H1 (cell line): ENCODE results near the gene KIAA1671. TPM values are rescaled to one million over a fixed set of nuclear protein-coding genes. Genes with fewer than 3 reads are reported as not detected.

Source experiments
- CTCF ChIA-PET: fragments of 300-600 bp; sonication (Branson Sonifier 250); formaldehyde crosslinking; loops from one replicate; lab custom pipeline; 2021; ENCODE audit not compliant: partially characterized antibody; lab: Charles Lee
- POLR2A ChIA-PET: fragments of 300-600 bp; sonication (Branson Sonifier 250); formaldehyde crosslinking; loops from one replicate; lab custom pipeline; 2021; ENCODE audit warnings: inconsistent platforms; ENCODE audit not compliant: partially characterized antibody; lab: Charles Lee
- DNase-seq, 2 experiments: peaks; one replicate each; pipeline versions ENCODE4 v3.0.0 to v3.0.0-alpha.2; 2010 to 2022; ENCODE audit warnings: low spot score in 2 of 2, low read depth in 1 of 2, mixed read lengths in 1 of 2
- FAIRE-seq: peaks from 2 replicates; lab custom pipeline; 2011; peaks lifted over from hg19 to GRCh38; lab: Jason Lieb, UNC
- H2AFZ ChIP-seq: 2 replicates; pipeline ENCODE4 v1.8.1; 2012; ENCODE audit warnings: low read length, inconsistent platforms
- H2AK5ac ChIP-seq: 2 replicates; pipeline ENCODE4 v1.6.1; 2013; ENCODE audit warnings: low read depth, low read length
- H2BK120ac ChIP-seq: replicated peaks from 2 replicates; pipeline ENCODE3; 2013; ENCODE audit warnings: low read depth, low read length, inconsistent platforms
- H2BK12ac ChIP-seq: 2 replicates; pipeline ENCODE4 v1.6.1; 2013; ENCODE audit warnings: low read depth, low read length
- H2BK15ac ChIP-seq: 2 replicates; pipeline ENCODE4 v1.6.1; 2013; ENCODE audit warnings: low read length
- H2BK20ac ChIP-seq: 2 replicates; pipeline ENCODE4 v1.6.1; 2013; ENCODE audit warnings: low read length
- H2BK5ac ChIP-seq: 2 replicates; pipeline ENCODE4 v1.6.1; 2013; ENCODE audit warnings: low read depth, low read length
- H3K14ac ChIP-seq: 2 replicates; pipeline ENCODE4 v1.6.1; 2013; ENCODE audit warnings: inconsistent platforms; ENCODE audit not compliant: insufficient read length
- H3K18ac ChIP-seq: 2 replicates; pipeline ENCODE4 v1.6.1; 2013; ENCODE audit warnings: low read length; ENCODE audit errors: extremely low read depth
- H3K23ac ChIP-seq: 2 replicates; pipeline ENCODE4 v1.6.1; 2013; ENCODE audit warnings: inconsistent platforms; ENCODE audit not compliant: insufficient read length
- H3K23me2 ChIP-seq: 2 replicates; pipeline ENCODE4 v1.6.1; 2013; ENCODE audit warnings: low read depth, low read length
- H3K27ac ChIP-seq: 2 replicates; pipeline ENCODE4 v1.6.1; 2011; ENCODE audit warnings: low read depth, low read length, inconsistent platforms
- H3K27me3 ChIP-seq, 4 experiments: replicated peaks in 1 of 4; 1 replicate in 1 of 4; 2 replicates in 3 of 4; pipeline versions ENCODE4 v1.6.1 to v1.8.1; 2011 to 2013; ENCODE audit warnings: low read length in 3 of 4, mild to moderate bottlenecking in 3 of 4, inconsistent platforms in 2 of 4, mixed read lengths in 2 of 4, moderate library complexity in 1 of 4; ENCODE audit not compliant: control insufficient read depth in 3 of 4, insufficient read depth in 3 of 4; ENCODE audit errors: extremely low read depth in 1 of 4
- H3K36me3 ChIP-seq, 4 experiments: 2 replicates each; pipeline versions ENCODE4 v1.6.1 to v1.8.1; 2011 to 2013; ENCODE audit warnings: mild to moderate bottlenecking in 4 of 4, low read length in 3 of 4, moderate library complexity in 2 of 4, control low read depth in 1 of 4, inconsistent platforms in 1 of 4; ENCODE audit not compliant: insufficient read depth in 4 of 4, control insufficient read depth in 2 of 4
- H3K4ac ChIP-seq: replicated peaks from 2 replicates; pipeline ENCODE3; 2013; ENCODE audit warnings: low read length, low read depth, mixed read lengths, inconsistent platforms; ENCODE audit not compliant: insufficient read length
- H3K4me1 ChIP-seq, 4 experiments: replicated peaks in 1 of 4; 1 replicate in 1 of 4; 2 replicates in 3 of 4; pipeline versions ENCODE4 v1.6.1 to v1.8.1; 2011 to 2013; ENCODE audit warnings: low read length in 3 of 4, inconsistent platforms in 2 of 4, mixed read lengths in 1 of 4; ENCODE audit not compliant: insufficient read depth in 4 of 4, control insufficient read depth in 3 of 4
- H3K4me2 ChIP-seq, 2 experiments: 2 replicates each; pipeline versions ENCODE4 v1.6.1 to v1.8.1; 2011 to 2013; ENCODE audit warnings: low read depth in 2 of 2, low read length in 2 of 2, control low read depth in 1 of 2, inconsistent platforms in 1 of 2, mild to moderate bottlenecking in 1 of 2; ENCODE audit not compliant: insufficient read depth in 1 of 2
- H3K4me3 ChIP-seq, 4 experiments: fragments of 200-600, 300-600 bp in 1 of 4; sonication (generic), shearing (Covaris generic), sonication (Bioruptor Twin) in 1 of 4; 2 replicates each; pipeline versions ENCODE4 v1.5.1 to v1.8.1; 2011 to 2016; ENCODE audit warnings: low read length in 4 of 4, low read depth in 3 of 4, control low read depth in 2 of 4, inconsistent platforms in 2 of 4, mild to moderate bottlenecking in 2 of 4, mixed read lengths in 1 of 4, moderate library complexity in 1 of 4; ENCODE audit not compliant: insufficient read depth in 2 of 4; ENCODE audit errors: extremely low read depth in 1 of 4
- H3K56ac ChIP-seq: replicated peaks from 2 replicates; pipeline ENCODE3; 2013; ENCODE audit warnings: low read depth, mild to moderate bottlenecking, mixed read lengths, low read length, inconsistent platforms; ENCODE audit not compliant: insufficient read length
- H3K79me1 ChIP-seq: 2 replicates; pipeline ENCODE4 v1.6.1; 2013; ENCODE audit warnings: low read depth, low read length, control low read depth
- H3K79me2 ChIP-seq, 2 experiments: 2 replicates each; pipeline versions ENCODE4 v1.6.1 to v1.8.1; 2012 to 2013; ENCODE audit warnings: low read length in 2 of 2, mild to moderate bottlenecking in 2 of 2, inconsistent platforms in 1 of 2; ENCODE audit not compliant: insufficient read depth in 2 of 2, control insufficient read depth in 1 of 2
- H3K9ac ChIP-seq, 4 experiments: replicated peaks in 1 of 4; 1 replicate in 1 of 4; 2 replicates in 3 of 4; pipeline versions ENCODE4 v1.6.1 to v1.8.1; 2011 to 2013; ENCODE audit warnings: low read depth in 3 of 4, low read length in 3 of 4, control low read depth in 2 of 4, mild to moderate bottlenecking in 2 of 4, moderate library complexity in 2 of 4, inconsistent platforms in 1 of 4; ENCODE audit errors: extremely low read depth in 1 of 4
- H3K9me3 ChIP-seq, 2 experiments: 2 replicates each; pipeline versions ENCODE4 v1.6.1 to v1.8.1; 2012 to 2013; ENCODE audit warnings: mild to moderate bottlenecking in 2 of 2, moderate library complexity in 2 of 2, control low read depth in 1 of 2, inconsistent platforms in 1 of 2, low read depth in 1 of 2, low read length in 1 of 2, mixed read lengths in 1 of 2; ENCODE audit not compliant: insufficient read depth in 2 of 2
- H4K20me1 ChIP-seq, 2 experiments: replicated peaks in 1 of 2; 2 replicates each; pipeline versions ENCODE3 to v1.8.1; 2011 to 2013; ENCODE audit warnings: inconsistent platforms in 2 of 2, low read length in 2 of 2, mild to moderate bottlenecking in 1 of 2; ENCODE audit not compliant: insufficient read depth in 2 of 2, control insufficient read depth in 1 of 2
- H4K5ac ChIP-seq: 2 replicates; pipeline ENCODE4 v1.6.1; 2013; ENCODE audit warnings: low read length, low read depth, mixed read lengths, inconsistent platforms; ENCODE audit not compliant: insufficient read length
- H4K8ac ChIP-seq: 2 replicates; pipeline ENCODE4 v1.8.0; 2013; ENCODE audit warnings: mild to moderate bottlenecking, moderate library complexity, low read length, inconsistent platforms; ENCODE audit not compliant: insufficient read depth; ENCODE audit errors: extremely low read depth
- H4K91ac ChIP-seq: replicated peaks from 2 replicates; pipeline ENCODE3; 2013; ENCODE audit warnings: low read length, mixed read lengths, inconsistent platforms; ENCODE audit not compliant: insufficient read length
- ASH2L ChIP-seq: fragments of 200-600, 300-600 bp; sonication (generic); IDR thresholded peaks from one replicate; pipeline ENCODE4 v1.7.1; 2017; ENCODE audit warnings: low read length
- NRF1 ChIP-seq: IDR thresholded peaks from 2 replicates; pipeline ENCODE4 v1.6.1; 2011; ENCODE audit warnings: mild to moderate bottlenecking, low read depth, low read length, improper control_type of control experiment
- YY1 ChIP-seq: IDR thresholded peaks from 2 replicates; pipeline ENCODE4 v1.6.1; 2011; ENCODE audit warnings: low read depth, mild to moderate bottlenecking, low read length
- WGBS, 2 experiments: shearing (Covaris generic) in 1 of 2; methylation state at CpG; one replicate each; pipeline versions ENCODE4 v1.1.6 to v1.1.7; 2013 to 2015; ENCODE audit warnings: low lambda C conversion rate in 2 of 2, mixed read lengths in 2 of 2, inconsistent platforms in 1 of 2, low coverage in 1 of 2, missing lambda C conversion rate in 1 of 2; ENCODE audit not compliant: insufficient replicate concordance in 2 of 2, insufficient coverage in 1 of 2, insufficient read length in 1 of 2; ENCODE audit errors: extremely low coverage in 1 of 2, missing lambda C conversion rate in 1 of 2; 5-methylcytosine and 5-hydroxymethylcytosine counted together
- polyA plus RNA-seq, 7 experiments: library from polyadenylated mRNA; depleted of rRNA in 3 of 7; stranded (reverse) in 5 of 7; unstranded in 2 of 7; fragments of >200 nt in 5 of 7; fragments of 200-250 nt in 2 of 7; gene quantifications; 1 replicate in 5 of 7; 2 replicates in 1 of 7; 4 replicates in 1 of 7; pipeline versions ENCODE4 v1.2.1 to v1.2.3, GENCODE V29; 2011 to 2013; ENCODE audit warnings: missing spikeins in 2 of 7, mixed read lengths in 2 of 7
- total RNA-seq: library from RNA; stranded (reverse); fragmentation: NEBNext Ultra II Directional; extraction: Animal tissue kit (Norgen Biotek cat#: 25700); gene quantifications from 2 replicates; pipeline ENCODE4 v1.2.1, GENCODE V29; 2021
- TF ChIP-seq, protein P1 (sequence below), 3 experiments: IDR thresholded peaks; 1 replicate in 2 of 3; 2 replicates in 1 of 3; pipeline versions ENCODE4 v1.5.1 to v1.6.1; 2011; ENCODE audit warnings: low read length in 3 of 3, mild to moderate bottlenecking in 3 of 3, inconsistent platforms in 2 of 3, low read depth in 1 of 3, moderate library complexity in 1 of 3; ENCODE audit not compliant: insufficient read depth in 1 of 3; ENCODE audit errors: control extremely low read depth in 1 of 3

Gene KIAA1671
- total and polyA plus RNA-seq, 2 of the 8 experiments (the other 6 are each of a cell fraction or from before 2014, with no cell fraction given), result 6.4 to 23.9 TPM

- H2BK12ac ChIP-seq, result no peak overlapping the region
- H3K14ac ChIP-seq, result no peak overlapping the region
- no peak overlapping the region for H2BK120ac ChIP-seq
- H3K4me3 ChIP-seq, result no peak overlapping the region
- peaks cover 4% of the 10 kb centered on the region; the same call in 1 of the 2 replicates for H3K23me2 ChIP-seq
- no peak overlapping the region for H4K91ac ChIP-seq
- H4K20me1 ChIP-seq, result no peaks in the 10 kb centered on the region
- no peak overlapping the region for H3K23ac ChIP-seq
- no peak overlapping the region for H2BK5ac ChIP-seq
- H2BK20ac ChIP-seq, result no peak overlapping the region
- H3K9me3 ChIP-seq, result peaks cover 3 to 5% of the 10 kb centered on the region in 2 experiments; a peak in 1 of 4 replicates
- DNase-seq (no peak), FAIRE-seq (no peak)
- WGBS, 2 experiments, result 91% methylated on average over 3 of the region's 3 CpGs; no CpG with 5 or more reads in 1 of the 2 experiments
- H3K4me1 ChIP-seq, result peaks cover 0 to 2% (median 0%) of the 10 kb centered on the region in 4 experiments; a peak in 1 of 7 replicates
- no peak for TF ChIP-seq NRF1
- TF ChIP-seq YY1, result peak; percentile 72; the same call in 1 of the 2 replicates
- no peak for TF ChIP-seq ASH2L
- TF ChIP-seq, protein P1, sequence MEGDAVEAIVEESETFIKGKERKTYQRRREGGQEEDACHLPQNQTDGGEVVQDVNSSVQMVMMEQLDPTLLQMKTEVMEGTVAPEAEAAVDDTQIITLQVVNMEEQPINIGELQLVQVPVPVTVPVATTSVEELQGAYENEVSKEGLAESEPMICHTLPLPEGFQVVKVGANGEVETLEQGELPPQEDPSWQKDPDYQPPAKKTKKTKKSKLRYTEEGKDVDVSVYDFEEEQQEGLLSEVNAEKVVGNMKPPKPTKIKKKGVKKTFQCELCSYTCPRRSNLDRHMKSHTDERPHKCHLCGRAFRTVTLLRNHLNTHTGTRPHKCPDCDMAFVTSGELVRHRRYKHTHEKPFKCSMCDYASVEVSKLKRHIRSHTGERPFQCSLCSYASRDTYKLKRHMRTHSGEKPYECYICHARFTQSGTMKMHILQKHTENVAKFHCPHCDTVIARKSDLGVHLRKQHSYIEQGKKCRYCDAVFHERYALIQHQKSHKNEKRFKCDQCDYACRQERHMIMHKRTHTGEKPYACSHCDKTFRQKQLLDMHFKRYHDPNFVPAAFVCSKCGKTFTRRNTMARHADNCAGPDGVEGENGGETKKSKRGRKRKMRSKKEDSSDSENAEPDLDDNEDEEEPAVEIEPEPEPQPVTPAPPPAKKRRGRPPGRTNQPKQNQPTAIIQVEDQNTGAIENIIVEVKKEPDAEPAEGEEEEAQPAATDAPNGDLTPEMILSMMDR (IDR thresholded peaks at IDR 0.05; ENCODE audit: control extremely low read depth in 1 of 3, insufficient read depth in 1 of 3, low read depth in 1 of 3, low read length in 3 of 3), result peak; percentile 17 to 27 (median 22); a peak in 3 of 4 replicates
- H3K27me3 ChIP-seq, result no peaks in the 10 kb centered on the region
- H3K27ac ChIP-seq, result no peak overlapping the region
- no peak overlapping the region for H3K4me2 ChIP-seq
- no peaks in the 10 kb centered on the region for H3K79me2 ChIP-seq
- H3K36me3 ChIP-seq, result no peaks in the 10 kb centered on the region
- H3K4ac ChIP-seq, result no peak overlapping the region
- ChIA-PET CTCF (interaction anchor here (0.6 to 3.5 kb wide), 14 partner anchors 10 to 618 kb away, joined by 3 to 18 read pairs (median 4); partner anchors contain the start of gene CRYBB3), POLR2A (interaction anchor here (1.6 kb wide), 1 partner anchor 10 kb away, joined by 4 read pairs; no protein-coding TSS in a partner anchor)
- peak overlapping the region; percentile 84; the same call in 1 of the 2 replicates for H2AFZ ChIP-seq
- H3K9ac ChIP-seq, result no peak overlapping the region
- no peak overlapping the region for H2BK15ac ChIP-seq
- no peak overlapping the region for H4K5ac ChIP-seq
- H3K79me1 ChIP-seq, result no peaks in the 10 kb centered on the region
- H3K56ac ChIP-seq, result no peak overlapping the region
- H3K18ac ChIP-seq, result no peak overlapping the region
- H4K8ac ChIP-seq, result no peak overlapping the region; the same call in 1 of the 2 replicates
- H2AK5ac ChIP-seq, result no peak overlapping the region
Observed at GRCh38 chr22:25212337-25212736, 259.8 kb downstream of the KIAA1671 start.
